Stimulated activated CD4-positive, alpha-beta T cell treated with anti-CD3 and anti-CD28 coated beads, Interleukin-15, amount 100 ng/mL, for 24 hours (primary cell): ENCODE results near the gene CHID1.

Experiments used
- DNase-seq: peaks from one replicate; pipeline ENCODE4 v3.0.0-alpha.2; 2020

Gene CHID1

GRCh38 chr11:819129-819931 is 91.3 kb downstream of the CHID1 start:
- DNase-seq, result peak; percentile 94

DNA sequence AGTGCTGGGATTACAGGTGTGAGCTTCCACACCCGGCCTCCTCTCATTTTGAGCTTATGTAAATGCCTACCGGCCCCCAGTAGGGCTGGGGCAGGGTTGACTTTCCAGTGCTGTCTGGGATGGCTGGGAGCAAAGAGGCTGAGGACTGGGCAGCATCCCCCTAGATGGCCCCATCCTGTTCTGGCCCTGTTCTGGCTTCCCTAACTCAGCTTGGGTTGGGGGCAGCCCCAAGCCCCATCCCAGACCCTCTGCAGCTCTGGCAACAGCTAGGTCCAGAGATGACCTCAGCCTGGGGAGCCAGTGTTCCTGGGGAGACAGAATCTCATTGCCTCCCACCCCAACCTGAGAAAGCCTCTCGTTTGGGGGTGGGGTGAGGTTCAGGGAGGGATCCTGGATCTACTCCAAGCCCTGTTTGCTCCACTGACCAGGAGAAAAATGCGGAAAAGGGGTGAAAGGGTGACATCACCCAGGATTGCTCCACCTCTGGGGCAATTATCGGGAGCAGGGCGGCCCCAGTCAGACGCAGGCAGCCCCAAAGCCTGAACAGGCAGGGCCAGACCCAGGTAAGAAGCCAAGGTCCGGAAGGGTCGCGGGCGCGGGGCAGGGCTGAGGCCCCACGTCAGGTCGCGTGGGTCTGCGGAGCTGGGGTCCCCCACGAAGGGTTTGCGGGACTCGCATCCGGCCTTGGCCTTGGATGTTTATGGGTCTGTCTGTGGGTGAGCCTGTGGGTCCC is 92.0 kb downstream of the CHID1 start, which contains the start of gene PNPLA2:
PNPLA2 (plus strand) TSS at position 519 of the 733 bp plus-strand sequence. CDS start 805 bp downstream, outside the sequence.
- no peak for DNase-seq
